ENCODE data around the gene ZFP92.
"Not testable (repeated sequence)": the region's sequence is repeated elsewhere in the genome, so short reads cannot be mapped to it uniquely, and the experiment has no call there.

The ZFP92 gene

DNA sequence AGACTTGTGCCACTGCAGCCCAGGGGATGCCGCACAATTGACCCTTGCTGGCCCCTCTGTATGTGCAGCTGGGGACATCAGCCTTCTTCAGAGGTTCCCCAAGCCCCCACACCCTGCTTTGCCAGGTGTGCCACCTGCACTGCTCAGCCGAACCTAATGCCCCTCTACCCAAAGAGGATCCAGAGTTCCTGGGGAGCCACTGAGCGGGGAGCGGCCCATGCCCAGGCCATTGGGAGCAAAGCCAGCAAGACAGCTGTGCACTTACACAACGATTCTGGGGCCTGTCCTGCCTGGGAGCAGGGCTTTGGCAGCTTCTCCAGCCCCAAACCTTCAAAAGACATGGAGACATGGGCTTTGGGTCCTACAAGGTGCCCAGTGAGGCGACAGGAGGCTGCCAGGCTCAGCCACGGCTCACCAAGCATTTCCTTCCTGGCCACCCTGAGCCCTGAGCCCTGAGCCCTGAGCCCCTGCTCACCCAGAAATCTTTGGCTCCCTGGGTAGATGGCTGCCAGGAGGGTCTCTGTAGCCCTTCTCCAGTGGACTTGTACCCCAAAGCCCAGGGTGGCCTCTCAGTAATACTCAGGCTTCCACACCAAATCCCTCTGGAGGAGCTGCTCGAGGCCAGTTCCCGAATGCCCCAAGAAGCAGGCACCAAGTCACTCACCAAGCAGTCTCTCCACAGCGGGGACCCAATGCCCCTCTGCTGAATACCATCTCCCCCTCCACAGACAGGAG lies 23.1 kb upstream of the ZFP92 start:
- DNase-seq = no peak

DNA sequence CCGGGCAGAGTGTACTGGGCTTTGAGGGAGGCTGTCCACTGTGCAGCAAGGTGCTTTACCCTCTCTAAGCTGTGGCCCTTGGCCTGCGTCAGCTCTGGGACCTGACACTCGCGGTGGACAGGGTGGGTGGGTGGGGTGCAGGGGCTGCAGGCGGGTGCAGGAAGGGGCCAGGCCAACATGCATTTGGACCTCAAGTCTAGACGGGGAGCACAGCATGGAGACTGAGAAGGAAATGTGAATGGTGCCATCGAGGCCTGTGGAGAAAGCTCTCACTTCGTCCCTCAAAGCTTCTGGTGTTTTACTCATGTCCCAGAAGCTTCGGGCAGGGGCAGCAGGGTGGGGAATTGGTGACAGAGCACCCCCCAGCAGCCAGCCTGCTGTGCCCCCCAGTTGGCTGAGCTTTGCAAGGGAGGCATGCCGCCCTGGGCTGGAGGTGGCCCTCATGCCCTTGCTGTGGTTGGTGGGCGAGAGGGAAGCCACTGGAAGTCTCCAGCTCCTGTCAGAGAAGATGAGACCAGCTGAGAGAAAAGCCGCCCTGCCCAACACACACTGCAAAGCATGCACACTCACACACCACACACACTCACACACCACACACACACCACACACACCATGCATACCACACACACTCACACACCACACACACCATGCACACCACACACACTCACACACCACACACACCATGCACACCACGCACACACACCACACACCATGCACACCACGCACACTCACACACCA lies 22.4 kb upstream of the ZFP92 start:
- DNase-seq = no peak

DNA sequence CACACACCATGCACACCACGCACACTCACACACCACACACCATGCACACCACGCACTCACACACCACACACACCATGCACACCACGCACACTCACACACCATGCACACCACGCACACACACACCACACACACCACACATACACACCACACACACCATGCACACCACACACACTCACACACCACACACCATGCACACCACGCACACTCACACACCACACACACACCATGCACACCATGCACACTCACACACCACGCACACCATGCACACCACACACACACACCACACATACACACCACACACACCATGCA lies 21.9 kb upstream of the ZFP92 start:
- not testable (repeated sequence) for DNase-seq

- DNase-seq = no peak
Observed at GRCh38 chrX:153392642-153393321, 18.5 kb upstream of the ZFP92 start.

DNA sequence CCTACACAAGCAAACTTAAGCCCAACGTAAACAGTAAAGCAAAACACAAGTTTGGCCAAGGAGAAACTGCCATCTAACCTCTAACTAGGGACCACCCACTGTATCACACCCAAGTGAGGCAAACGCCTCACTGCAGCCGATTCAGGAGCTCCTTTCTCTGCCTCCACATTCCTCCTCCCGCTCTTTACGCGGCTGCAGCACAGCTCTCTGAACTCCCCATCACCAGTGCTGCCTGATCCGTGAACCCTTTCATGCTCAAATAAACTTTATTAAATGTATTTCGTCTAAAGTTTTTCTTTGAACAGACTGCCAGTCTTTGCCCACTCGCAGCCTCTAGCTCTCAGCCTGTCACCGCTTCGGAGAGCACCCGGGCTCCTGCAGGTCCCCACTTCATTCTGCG lies 16.7 kb upstream of the ZFP92 start:
- no peak for DNase-seq

GRCh38 chrX:153395613-153396319 lies 15.5 kb upstream of the ZFP92 start:
- DNase-seq = no peak

- DNase-seq = no peak
Observed at GRCh38 chrX:153396320-153397195, 14.7 kb upstream of the ZFP92 start.

GRCh38 chrX:153397256-153397960 lies 13.9 kb upstream of the ZFP92 start:
- DNase-seq = no peak

DNA sequence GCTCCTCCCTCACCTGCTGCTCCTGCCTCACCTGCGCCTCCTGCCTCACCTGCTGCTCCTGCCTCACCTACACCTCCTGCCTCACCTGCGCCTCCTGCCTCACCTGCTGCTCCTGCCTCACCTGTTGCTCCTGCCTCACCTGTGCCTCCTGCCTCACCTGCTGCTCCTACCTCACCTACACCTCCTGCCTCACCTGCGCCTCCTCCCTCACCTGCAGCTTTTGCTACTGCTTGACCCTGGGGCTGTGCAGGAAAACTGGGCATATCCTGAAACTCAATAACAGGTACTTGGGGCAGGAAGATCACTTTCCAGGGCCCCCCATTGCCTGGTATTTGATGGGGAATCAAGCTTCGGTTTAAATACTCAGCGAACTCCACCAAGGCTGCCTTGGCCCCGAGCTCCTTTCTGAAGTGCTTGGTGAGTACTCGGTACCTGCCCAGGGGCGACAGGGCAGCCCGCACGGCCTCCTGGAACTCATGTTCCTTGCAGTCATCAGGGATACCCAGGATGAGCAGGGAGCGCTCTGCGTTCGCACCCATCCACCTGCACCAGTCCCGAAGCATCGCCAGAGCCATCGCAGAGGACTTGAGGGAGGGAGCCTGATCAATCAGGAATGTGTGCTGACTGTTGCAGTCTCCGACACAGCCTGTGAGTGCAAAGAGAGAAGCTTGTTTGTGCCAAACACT lies 12.9 kb upstream of the ZFP92 start:
- DNase-seq = no peak

GRCh38 chrX:153400146-153401132 lies 10.8 kb upstream of the ZFP92 start:
- DNase-seq = peak; percentile 15 to 53

GRCh38 chrX:153401133-153401764 lies 10.0 kb upstream of the ZFP92 start, which contains the start of gene PNMA6E:
Gene PNMA6E (minus strand): TSS chrX:153401350. CDS start chrX:153398849, 2,501 bp downstream.
- no peak for DNase-seq

DNA sequence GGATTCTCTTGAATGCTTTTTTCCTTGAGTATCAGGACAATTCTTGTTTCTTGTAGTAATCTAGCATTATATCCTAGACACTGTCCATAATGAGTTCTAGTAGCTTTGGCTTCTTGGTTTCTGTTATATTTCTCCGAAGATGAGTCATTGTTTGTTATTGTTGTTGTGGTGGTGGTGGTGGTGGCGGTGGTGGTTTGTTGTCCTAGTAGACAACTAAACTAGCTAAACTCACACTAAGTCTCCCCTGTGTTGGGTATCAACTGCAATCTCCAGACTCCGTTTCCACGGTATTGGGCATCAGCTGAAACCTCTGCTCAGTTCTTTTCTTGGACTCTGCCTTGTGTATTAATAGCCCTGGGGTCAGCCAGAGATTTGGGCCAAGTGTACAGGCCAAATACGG lies 6.9 kb upstream of the ZFP92 start:
- not testable (repeated sequence) for DNase-seq

GRCh38 chrX:153405426-153405825 lies 5.8 kb upstream of the ZFP92 start:
- no peak for DNase-seq

- no peak for DNase-seq
Observed at GRCh38 chrX:153406011-153406410, 5.3 kb upstream of the ZFP92 start.

- no peak for DNase-seq
Observed at GRCh38 chrX:153406903-153407302, 4.4 kb upstream of the ZFP92 start.

DNA sequence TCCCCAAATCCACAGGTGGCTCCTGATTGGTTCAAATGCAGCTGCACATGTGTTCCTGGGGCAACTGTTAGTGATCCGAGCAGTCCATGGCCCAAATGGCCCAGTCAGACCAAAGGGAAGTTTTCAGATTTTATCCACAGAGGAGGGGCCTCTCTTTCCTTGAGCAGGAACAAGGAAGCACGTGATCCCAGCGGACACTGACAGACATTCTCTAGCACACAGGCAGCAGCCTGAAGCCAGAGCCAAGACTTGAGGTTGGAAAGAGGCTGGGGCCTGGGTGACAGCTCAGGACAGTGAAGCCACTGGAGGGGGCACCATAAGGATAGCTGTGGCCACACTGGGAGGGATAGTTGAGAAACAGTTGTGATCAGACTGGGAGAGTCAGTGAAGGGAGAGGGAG lies 3.5 kb upstream of the ZFP92 start:
- no peak for DNase-seq

DNA sequence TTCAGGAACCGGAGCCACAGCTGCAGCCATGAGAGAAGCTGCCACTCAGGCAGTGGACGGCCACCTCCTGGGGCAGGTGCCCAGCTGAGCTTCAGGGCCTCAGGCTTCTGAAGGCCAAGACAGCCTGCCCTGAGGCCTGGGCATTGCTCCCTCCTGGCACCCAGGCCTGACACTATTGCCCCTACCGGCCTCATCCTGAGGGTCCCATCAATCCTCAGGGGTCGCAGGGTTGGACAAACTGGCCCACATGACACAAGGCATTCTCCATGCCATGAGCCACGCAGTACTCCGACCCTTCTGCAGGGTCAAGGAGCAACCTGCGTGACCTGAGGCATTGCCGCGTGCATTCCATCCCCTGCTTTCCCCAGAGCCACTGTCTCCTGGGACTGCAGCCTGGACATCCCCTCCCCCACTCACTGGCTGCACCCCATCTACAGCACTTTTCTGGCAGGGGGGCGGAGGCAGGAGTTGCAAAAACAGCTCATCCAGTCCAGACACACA lies 3.0 kb upstream of the ZFP92 start:
- DNase-seq = no peak

- no peak for DNase-seq
Observed at GRCh38 chrX:153408871-153409351, 2.4 kb upstream of the ZFP92 start.
